ENCODE measurements around the gene LRIG1.
A peak's percentile ranks its signal among the peaks of the same experiment; 100 is the strongest.

The LRIG1 gene

DNA sequence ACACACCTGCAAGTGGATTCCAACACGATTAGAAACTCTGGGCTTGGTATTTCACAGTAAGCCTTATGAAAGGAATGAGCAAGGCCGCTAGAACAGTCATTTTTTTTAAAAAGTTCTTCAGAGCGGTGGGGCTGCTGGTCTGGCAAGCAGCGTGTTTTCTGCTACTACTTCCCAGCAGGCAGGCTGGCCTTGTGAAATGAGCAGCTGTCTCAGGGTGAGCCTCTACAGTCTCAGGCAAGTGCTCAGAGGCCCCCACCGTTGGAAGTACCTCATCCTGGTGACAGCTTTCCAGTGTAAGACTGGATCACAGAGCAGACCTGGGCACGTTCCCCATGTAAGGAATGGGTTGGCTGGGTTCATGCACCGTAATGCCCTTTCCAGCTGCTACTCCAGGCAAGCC, 119.2 kb downstream of the LRIG1 start:
- DNase-seq: no peak

DNA sequence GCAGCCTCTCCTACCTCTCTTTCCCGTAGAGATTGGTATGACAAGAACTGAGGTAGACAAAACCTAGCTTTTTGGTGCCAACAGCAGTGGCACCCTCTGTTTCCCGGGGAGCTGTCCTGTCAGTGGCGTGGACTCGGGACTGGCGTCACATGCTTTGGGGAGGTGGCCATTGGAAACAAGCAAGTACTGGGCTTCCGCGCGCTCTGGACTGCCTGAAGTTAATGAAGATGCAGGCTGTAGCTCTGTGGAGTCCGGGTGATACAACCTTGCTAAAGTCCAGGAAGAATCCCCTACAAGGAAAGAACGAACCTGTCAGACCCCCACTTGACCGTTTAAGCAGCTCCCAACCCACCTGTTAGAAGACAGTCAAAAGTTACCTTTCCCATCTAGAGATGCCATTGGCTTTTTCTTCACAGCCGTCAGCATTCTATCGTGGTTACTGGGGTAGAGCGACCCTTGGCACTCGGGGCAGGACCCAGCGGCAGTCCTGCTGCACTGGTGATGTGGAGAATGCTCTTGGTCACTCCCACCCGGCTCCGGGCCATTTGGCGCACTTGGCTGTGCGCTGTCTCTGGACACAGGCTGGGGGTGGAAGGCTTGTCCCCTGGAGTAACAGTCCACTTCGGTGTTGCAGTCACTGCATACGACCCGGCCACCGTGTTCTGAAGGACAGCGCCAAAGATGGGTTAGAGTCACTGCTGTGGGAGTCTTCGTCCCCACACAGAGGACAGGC, 120.5 kb downstream of the LRIG1 start:
- no peak for DNase-seq

DNA sequence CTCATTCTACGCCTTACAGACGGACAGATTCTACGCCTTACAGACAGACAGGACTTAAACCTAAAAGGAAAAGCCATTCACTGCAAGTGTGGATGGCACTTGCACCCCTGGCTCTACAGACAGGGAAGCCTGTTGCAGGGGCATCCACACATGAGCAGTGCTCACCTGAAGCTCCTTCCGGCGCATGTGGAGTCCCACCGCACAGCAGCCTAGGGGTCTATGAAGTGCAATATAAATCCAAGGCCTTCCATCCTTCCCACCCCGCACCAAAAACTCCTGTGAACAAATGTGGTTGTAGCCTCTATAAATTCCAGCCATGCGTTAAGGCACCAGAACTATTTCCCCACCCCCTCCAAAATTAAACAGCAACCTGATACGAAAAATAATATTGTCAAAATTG, 121.3 kb downstream of the LRIG1 start:
- no peak for DNase-seq

DNA sequence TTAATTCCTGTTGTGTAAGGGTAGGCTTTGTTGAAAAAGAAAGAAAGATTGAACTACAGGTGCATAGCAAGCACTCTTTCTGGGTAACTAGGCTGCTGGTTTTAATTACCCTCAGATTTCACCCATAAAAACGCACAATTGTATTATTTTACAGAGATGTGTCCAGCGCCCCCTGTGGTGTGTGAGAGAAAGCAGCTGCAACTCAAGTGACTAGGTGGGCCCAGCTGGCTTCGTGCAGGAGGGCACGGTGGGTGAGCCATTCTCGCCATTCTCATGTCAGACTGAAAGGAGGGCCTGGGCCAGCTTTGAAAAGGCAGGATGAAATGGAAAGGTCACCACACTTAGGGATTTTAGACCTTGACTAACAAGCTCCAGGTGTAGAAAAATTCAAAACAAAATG, 122.6 kb downstream of the LRIG1 start:
- DNase-seq: peak in 1 of 3 donors; percentile 5

DNA sequence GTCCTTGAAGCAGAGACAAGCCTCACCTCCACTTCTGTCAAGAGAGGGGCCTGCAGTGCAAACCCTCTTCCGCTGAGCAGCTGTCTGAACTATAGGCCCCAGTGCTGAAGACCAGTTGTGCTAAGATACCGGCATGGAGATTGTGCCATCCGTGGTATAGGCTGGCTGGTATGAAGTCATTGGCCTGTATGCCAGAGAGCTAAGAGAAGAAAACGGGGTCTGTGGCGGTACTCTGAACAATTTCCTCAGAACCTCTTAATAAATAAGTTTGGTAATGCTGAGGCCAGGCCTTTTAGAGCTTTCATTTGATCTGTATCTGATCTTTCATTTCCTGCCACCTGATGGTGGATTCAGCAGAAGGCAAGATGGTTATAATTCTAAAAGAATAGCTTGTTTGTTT, 123.0 kb downstream of the LRIG1 start:
- DNase-seq: no peak

DNA sequence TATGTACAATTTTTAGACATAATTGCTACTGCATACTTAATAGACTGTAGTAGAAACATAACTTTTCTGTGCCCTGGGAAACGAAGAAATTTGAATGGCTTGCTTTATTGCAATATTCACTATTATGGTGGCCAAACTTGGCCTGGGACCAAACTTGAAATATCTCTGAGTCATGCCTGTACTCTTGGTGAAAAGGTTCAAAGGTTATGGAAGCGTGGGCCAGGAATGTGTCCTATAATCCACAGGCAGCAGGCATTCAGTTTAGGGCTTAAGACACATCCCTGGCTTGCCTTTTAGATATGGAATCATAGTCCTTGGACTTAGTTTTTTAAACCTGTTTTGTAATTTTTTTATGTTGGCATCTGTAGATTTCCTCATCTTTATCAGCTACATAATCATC, 124.3 kb downstream of the LRIG1 start:
- DNase-seq: no peak

DNA sequence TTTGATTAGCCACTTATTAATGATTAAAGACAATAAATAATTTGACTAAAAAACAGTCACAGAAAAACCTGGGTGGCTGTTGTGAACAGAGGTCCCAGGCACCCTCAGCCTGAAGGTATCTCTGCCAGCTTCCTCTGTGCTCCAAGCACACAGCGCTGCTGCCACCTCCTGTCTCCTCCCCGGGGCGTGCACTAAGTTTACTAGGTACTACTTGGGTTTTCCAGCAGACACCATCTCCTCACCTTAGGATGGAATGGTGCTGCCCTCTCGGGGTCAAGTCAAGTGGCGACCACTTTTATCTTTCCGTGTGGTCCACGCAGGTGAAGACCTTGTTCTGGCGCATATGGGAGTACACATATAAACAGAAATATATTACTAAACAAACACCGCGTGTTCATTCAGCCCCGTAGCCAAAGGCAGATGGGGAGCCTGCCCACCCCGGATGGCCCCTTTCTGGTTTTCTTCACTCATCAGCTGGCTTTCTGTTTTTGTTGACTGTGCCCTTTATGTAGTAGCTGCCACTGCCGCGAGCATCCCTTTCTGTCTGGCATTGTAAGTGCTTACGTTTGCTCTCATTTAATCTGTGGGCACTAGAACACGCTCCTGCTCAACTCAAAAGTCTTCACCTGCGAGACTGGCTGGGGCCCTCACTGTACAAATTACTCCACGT, 128.0 kb downstream of the LRIG1 start:
- DNase-seq: no peak

DNA sequence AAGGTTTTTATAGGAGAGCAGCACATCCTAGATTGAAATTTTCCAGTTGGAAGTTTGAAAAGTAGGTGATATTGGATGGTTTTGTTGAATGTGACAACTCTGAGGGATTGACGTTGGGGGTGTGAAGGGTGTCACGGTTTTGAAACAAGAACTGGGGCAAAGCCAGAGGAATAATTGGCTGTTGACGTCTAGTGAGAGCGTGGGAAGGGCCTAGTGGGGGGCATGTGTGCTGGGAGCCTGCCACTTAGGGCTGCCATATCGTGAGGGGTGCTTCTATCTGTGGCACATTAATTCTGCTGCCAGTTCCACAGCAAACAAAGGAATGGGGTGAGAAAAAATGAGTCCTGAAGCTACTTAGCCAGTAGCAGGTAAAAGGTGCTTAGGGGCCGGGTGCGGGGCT, 129.4 kb downstream of the LRIG1 start:
- DNase-seq: no peak

DNA sequence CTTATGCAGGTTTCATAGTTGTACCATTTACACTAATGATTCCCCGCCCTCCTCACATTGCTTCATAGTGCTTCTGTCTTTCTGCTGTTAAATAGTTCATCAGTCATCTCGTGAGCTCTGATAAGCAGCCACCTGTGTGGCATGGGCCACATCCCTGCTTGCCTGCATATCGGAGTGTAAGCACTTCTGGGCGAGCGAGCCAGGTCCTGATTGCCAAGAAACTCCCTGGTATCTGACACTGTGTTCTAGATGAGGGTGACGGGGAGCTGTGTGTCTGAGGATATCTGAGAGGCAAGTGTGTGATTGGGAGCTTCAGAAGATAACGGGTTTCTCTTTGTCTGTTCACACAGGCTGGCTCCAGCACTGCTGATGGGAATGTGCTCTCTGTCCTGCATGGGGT, 130.6 kb downstream of the LRIG1 start:
- DNase-seq: no peak

DNA sequence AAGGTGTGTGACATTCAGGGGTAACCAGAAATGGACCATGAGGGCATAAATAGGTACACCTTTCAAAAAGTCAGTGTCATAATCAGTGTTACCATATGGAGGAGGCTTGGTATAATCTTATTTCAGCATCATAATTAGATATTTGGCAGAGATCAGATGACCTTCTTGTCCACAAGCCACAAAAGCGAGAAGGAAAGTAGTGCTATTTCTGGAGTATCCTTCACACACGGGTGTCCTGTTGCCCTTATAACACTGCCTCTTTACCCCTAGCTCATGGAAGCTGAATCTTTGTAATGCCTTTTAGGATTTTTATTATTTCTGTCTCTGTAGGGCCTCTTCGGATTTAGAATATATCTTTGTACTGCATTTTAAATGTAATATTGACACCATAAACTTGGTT, 132.8 kb downstream of the LRIG1 start:
- no peak for DNase-seq

DNA sequence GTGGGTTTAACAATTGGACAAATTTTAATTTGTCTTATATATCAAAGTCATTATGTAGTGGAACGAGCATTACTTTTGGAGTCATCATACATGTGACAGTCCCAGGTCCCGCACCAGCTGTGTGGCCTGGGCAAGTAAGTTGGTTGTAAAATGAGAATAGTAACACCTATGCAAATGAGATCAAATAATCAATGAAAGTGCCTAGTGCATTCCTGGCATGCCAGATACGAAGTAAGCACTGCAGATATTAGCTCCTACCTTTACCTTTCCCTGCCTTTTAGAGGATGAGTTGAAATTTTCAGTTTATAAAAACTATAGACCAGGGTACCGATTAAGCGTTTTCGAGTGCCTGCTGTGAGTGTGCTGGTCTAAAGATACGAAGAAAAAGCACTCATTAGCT, 134.1 kb downstream of the LRIG1 start:
- no peak for DNase-seq

DNA sequence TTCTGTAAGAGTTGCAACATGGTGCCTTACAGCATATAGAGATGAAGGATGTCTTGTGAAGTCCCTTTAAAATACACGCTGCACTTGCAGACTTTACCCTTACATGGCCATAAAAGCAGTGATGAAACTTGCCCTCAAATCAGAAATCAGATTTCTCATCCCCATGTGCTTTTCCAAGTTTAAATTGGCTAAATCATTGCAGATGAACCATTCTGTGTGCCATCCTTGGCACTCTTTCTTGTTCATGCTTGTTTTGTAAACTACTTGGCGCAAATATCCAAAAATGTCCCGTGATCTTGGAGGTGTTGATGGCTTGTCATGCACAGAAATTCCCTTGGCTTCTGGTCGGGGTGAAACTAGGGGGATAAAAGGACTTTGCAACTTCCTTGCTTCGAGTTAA, 135.7 kb downstream of the LRIG1 start:
- no peak for DNase-seq

DNA sequence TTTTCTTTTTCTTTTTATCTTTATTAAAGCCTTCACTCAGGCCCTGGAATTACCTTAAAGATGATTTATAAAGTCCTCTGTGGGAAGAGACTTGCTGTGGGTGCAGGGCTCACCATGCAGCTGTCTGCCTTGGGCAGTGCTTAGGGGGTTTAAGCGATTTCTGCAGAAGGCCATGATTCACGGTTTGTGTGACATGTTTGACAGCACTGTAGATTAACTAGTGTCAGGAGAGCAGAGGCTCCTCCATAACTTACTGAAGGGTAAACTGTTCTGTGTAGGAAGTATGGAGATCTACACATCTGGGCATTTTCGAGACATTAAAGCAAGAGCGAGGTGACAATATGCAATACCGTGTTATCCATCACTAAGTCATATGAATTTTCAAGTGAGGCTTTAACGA, 137.7 kb downstream of the LRIG1 start:
- no peak for DNase-seq

DNA sequence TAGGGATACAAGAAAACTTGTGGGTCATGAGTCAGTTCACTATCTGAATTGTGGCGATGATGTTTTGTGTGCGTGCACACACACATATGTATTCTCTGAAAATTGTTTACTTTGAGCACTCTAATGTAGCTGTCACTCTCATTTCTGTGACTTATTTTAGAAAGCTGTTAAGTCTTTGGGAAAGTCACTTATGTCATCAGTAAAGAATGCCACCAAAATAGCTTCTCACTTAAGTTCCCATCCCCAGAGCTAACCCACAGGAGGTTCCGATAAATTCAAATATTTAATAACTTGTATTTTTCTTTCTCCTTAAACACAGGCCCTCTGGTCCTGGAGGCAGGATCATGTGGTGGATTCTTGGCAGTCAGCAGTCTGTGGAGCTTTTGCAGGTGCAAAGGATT, 138.3 kb downstream of the LRIG1 start:
- no peak for DNase-seq

DNA sequence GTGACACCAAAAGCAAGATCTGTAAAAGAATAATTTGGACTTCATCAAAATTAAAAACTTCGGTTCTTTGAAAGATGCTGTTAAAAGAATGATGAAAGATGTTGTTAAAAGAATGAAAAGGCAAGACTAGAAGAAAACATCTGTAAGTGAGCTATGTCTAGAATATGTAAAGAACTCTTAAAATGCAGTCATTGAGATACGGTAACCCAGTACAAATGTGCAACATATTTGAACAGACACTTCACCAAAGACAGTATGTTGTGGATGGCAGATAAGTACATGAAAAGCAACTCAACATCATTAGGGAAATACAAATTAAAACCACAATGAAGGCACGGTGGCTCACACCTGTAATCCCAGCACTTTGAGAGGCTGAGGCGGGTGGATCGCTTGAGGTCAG, 139.5 kb downstream of the LRIG1 start:
- no peak for DNase-seq

DNA sequence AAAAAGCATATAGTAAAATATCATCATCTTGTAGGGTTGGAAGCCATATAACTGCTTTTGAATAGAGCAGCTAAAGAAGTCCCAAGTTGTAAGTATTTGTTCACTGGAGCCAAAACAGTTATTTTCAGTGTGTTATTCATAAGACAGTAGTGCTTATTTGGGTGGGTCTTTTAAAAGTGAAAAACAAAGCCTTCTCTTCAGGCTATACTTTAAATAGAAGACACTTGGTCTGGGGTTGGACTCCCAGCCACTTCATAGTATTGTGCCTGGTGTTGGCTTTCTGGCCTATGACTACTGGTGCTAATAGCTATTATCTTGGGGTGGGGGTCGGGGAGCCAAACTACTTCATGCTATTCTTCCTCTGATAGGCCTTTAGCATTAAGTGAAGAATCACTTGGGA, 144.8 kb downstream of the LRIG1 start:
- DNase-seq: no peak

DNA sequence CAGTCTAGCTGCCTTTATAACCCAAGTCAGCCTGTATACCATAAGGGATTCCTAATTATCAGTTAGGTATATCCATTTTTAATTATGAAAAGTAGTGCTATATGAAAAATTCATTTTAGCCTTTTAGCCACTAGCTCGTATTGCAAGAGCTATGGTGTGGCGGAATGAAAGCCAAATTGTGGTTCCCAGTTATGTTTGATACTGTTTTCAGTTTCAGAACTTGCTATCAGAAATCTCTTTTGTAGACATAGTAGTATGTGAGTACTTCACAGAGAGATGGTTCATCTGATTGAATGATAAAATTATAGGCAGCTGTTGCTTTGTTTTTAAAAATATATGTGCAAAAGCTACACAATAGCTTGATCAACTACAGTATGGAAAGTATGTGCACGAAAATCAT, 145.4 kb downstream of the LRIG1 start:
- no peak for DNase-seq

DNA sequence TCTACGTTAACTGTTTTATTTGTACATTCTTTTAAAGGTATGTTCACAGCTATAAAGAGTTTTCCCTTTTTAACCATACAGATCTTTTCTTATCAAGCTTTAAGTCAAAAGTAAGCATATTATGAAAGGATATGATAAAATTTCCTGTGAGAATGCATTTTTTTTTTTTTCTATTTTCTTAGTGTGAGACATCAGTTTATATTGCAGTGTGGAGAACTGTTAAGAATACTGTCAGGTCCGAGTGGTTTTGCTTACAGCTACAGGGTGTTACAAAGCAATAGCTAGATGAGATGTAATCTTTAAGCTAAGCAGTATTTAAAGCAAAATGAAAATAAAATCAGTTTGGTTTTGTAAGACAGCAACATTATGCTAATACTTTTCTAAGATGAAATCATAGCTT, 146.8 kb downstream of the LRIG1 start:
- DNase-seq: no peak

DNA sequence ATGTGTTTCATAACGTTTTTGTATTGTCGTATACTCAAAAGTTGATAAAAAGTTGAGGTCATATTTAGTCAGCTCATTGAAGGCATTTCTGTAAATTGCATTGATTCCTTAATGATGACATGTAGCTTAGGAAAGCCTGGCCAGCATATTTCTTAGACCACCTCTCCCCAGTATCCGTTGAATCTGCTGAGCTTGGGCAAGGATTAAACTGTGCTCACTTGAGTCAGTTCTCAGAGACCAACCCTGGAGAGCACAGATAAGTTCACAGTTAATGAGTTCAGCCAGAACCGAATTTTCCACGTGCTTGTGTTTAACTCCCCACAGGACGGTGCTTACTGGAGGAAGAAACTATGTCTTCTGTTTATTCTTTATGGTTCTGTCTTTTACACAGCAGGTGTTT, 147.3 kb downstream of the LRIG1 start:
- no peak for DNase-seq

DNA sequence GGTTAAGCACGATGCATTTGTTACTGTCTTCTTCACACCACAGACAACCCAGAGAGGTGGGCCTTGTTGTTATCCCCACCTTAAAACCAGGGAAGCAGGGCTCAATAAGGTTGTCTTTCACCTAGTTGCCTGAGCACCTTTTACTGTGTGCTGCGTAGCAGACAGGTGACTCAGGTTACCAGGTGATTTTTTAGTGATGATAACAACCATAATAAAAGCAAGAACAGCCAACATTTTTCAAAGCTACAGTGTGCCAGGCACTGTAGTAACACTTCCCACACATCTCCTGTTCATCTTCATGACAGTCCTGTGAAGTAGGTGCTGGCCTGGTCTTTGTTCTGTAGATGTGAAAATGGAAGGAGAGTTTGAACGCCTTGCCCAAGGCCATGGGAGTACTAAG, 147.8 kb downstream of the LRIG1 start:
- no peak for DNase-seq

DNA sequence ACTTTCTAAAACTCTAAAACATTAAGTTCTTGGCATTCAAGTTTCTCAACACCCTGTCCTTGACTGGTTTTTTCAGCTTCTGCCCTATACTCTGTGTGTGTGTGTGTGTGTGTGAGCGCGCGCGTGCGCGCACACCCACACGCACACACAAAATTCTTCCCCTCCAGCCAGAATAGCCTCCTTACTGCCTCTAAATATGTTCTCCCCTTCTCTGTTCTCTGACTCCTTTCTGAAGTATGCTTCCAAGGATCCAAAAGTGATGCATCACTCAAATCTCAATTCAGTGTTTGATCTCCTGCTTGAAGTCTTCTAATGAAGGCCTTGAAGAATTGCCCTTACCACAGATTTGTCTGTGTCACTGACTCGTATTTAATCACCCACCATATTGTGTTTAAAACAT, 150.2 kb downstream of the LRIG1 start:
- DNase-seq: no peak

DNA sequence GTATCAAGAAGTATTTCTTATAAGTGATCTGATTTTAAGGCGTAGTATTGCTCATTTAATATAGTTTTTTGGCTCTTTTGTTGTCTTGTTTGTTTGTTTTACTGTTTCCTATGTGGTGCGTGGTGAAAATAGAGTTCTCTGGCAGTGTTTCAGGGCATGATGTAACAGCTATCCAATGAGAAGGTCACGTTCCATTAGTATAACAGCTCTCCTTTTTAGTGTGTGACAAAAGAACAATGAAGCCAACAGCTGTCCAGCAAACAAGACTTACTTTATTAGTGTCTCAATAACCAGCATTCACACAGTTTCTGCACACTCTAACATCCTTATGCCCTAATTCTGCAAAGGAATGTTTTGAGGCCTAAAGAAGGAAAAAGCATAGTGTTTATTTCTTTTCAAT, 152.1 kb downstream of the LRIG1 start:
- no peak for DNase-seq

DNA sequence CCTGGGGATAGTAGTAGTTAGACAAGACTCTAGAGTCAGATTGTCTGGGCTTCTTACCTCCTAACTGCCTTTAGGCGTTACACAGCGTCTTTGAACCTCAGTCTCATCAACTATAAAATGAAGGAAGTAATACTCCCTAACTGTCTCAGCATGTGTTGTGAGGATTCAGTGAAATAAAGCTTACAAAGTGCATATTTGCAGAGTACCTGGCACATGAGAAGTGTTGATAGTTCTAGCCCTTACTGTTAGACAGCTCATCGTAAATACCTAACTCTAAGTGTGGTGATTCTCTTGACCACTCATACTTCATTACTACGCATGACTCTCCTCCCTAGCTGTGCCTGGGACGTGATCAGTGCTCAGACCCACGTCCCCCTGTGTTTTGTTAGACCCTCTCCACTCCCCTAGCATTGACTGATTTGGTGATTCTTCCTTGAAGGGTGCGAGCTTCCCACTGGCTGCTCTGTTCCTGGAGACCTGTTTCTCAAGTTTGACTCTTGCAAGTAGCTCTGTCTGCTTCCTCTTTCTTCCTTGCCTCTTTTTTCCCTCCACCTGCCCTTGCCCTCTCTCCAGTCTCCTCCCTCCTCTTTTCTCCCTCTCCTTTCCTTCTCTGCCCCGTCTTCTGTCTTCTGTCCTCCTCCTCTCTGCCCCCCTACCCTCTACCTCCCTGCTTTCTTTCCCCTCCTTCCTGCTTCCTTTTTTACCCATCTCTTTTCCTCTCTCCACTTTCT, 155.8 kb downstream of the LRIG1 start:
- DNase-seq: no peak

DNA sequence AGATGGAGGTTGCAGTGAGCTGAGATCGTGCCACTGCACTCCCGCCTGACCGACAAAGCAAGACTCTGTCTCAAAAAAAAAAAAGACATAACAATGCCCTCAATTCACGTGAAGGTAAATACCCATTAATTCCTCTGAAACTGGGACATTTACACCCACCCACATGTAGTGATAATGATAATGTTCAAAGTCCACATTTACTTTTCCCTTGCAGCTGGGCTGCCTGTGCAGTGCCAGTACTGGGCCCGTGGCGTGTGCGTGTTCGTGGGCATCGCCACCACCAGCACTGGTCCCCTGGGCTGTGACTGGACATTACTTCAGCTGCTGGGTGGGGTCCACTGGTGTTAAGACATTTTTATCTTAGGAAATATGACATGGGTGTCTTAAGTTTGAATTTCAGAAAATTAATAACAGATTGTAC, 156.4 kb downstream of the LRIG1 start:
- DNase-seq: no peak
